Gastrocnemius medialis (tissue), 4 donors: ENCODE data around the gene ADAMTS2. TPM values are rescaled to one million over a fixed set of nuclear protein-coding genes. Genes with fewer than 3 reads are reported as not detected.

ENCODE experiments used
- ATAC-seq, 2 donors: fragments of 150-250 bp; one replicate each; pipeline ENCODE4 v1.9.1; 2016
- DNase-seq, 2 donors: peaks; one replicate each; pipeline ENCODE4 v3.0.0-alpha.2; 2019
- H3K27ac ChIP-seq, 4 donors: fragments of 200-600 bp; sonication (generic); 1 replicate in 1 of 4; 2 replicates in 3 of 4; pipeline ENCODE4 v1.5.1; 2016 to 2018; ENCODE audit warnings: mild to moderate bottlenecking in 2 of 4, moderate library complexity in 1 of 4
- H3K27me3 ChIP-seq, 3 donors: fragments of 200-600 bp; sonication (generic) in 2 of 3; 1 replicate in 1 of 3; 2 replicates in 2 of 3; pipeline versions ENCODE4 v1.5.1 to v1.6.0; 2016 to 2019; ENCODE audit warnings: mild to moderate bottlenecking in 1 of 3, moderate library complexity in 1 of 3
- H3K36me3 ChIP-seq, 2 donors: fragments of 200-600 bp; sonication (generic) in 1 of 2; one replicate each; pipeline ENCODE4 v1.5.1; 2017 to 2018
- H3K4me1 ChIP-seq, 2 donors: fragments of 200-600 bp; sonication (generic) in 1 of 2; one replicate each; pipeline ENCODE4 v1.5.1; 2016 to 2017; ENCODE audit warnings: mild to moderate bottlenecking in 2 of 2
- H3K4me3 ChIP-seq, 4 donors: fragments of 200-600 bp; sonication (generic) in 3 of 4; 1 replicate in 1 of 4; 2 replicates in 3 of 4; pipeline ENCODE4 v1.5.1; 2016 to 2019; ENCODE audit warnings: mild to moderate bottlenecking in 2 of 4
- H3K9me3 ChIP-seq, 3 donors: fragments of 200-600 bp; sonication (generic) in 2 of 3; 1 replicate in 1 of 3; 2 replicates in 2 of 3; pipeline ENCODE4 v1.5.1; 2016 to 2019
- POLR2A ChIP-seq, 2 donors: fragments of 450-650 bp; IDR thresholded peaks; one replicate each; pipeline ENCODE4 v1.6.1; 2017; ENCODE audit warnings: antibody characterized with exemption in 2 of 2, mild to moderate bottlenecking in 2 of 2, moderate library complexity in 2 of 2
- in situ Hi-C, 4 donors: fragments of 200-750 bp; cut with MboI; loops; one replicate each; pipeline versions ENCODE4 v1.15.0 to v1.8.0; 2017; ENCODE audit warnings: low sequenced_read_pairs in 4 of 4
- intact Hi-C: fragments of 100-400 bp; cut with DNase I; formaldehyde crosslinking; loops from one replicate; pipeline ENCODE4 v1.15.1; 2023; ENCODE audit warnings: low total_unique reads
- total RNA-seq, 4 donors: library from RNA; depleted of rRNA; stranded (reverse); fragments of >200 nt; gene quantifications; one replicate each; pipeline versions ENCODE4 v1.1.0 to v1.2.3, GENCODE V29; 2016
- TF ChIP-seq, protein P1 (sequence below), 5 experiments: fragments of 450-650 bp in 3 of 5; fragments of 200-600 bp in 2 of 5; sonication (generic) in 2 of 5; IDR thresholded peaks in 4 of 5; conservative IDR thresholded peaks in 1 of 5; 1 replicate in 4 of 5; 2 replicates in 1 of 5; pipeline ENCODE4 v1.5.1; 2016 to 2019; ENCODE audit warnings: antibody characterized with exemption in 5 of 5, mild to moderate bottlenecking in 3 of 5, moderate library complexity in 3 of 5

Gene ADAMTS2
- total RNA-seq, 4 donors from 2014 or later, result 0.78 to 3.8 (median 2.0) TPM

- no peaks in the 10 kb centered on the region for H3K36me3 ChIP-seq
- H3K9me3 ChIP-seq, result no peaks in the 10 kb centered on the region
- H3K4me1 ChIP-seq, result no peaks in the 10 kb centered on the region
- H3K4me3 ChIP-seq, result no peak overlapping the region
- DNase-seq, result no peak
- TF ChIP-seq, protein P1, sequence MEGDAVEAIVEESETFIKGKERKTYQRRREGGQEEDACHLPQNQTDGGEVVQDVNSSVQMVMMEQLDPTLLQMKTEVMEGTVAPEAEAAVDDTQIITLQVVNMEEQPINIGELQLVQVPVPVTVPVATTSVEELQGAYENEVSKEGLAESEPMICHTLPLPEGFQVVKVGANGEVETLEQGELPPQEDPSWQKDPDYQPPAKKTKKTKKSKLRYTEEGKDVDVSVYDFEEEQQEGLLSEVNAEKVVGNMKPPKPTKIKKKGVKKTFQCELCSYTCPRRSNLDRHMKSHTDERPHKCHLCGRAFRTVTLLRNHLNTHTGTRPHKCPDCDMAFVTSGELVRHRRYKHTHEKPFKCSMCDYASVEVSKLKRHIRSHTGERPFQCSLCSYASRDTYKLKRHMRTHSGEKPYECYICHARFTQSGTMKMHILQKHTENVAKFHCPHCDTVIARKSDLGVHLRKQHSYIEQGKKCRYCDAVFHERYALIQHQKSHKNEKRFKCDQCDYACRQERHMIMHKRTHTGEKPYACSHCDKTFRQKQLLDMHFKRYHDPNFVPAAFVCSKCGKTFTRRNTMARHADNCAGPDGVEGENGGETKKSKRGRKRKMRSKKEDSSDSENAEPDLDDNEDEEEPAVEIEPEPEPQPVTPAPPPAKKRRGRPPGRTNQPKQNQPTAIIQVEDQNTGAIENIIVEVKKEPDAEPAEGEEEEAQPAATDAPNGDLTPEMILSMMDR (IDR thresholded peaks at IDR 0.05 in 4 of 5, conservative IDR thresholded peaks at IDR 0.05 in 1 of 5), result no peak
- TF ChIP-seq POLR2A (IDR thresholded peaks at IDR 0.05), result no peak
- no peaks in the 10 kb centered on the region for H3K27me3 ChIP-seq
- ATAC-seq, result no peak
- H3K27ac ChIP-seq, result no peak overlapping the region
- intact Hi-C loops, result no loop called here
- in situ Hi-C loops, result no loop called here
These were observed 123.9 kb downstream of the ADAMTS2 start for GRCh38 chr5:179221196-179221876.

- Histone ChIP-seq H3K27me3 (no peaks in the 10 kb centered on the region), H3K27ac (no peak overlapping the region), H3K9me3 (no peaks in the 10 kb centered on the region), H3K36me3 (no peaks in the 10 kb centered on the region), H3K4me1 (no peaks in the 10 kb centered on the region), H3K4me3 (no peak overlapping the region)
- in situ Hi-C loops, result no loop called here
- ATAC-seq (no peak), DNase-seq (no peak)
- TF ChIP-seq, protein P1 (IDR thresholded peaks at IDR 0.05 in 4 of 5, conservative IDR thresholded peaks at IDR 0.05 in 1 of 5), result no peak
- no peak for TF ChIP-seq POLR2A (IDR thresholded peaks at IDR 0.05)
- intact Hi-C loops, result no loop called here
These were observed 124.5 kb downstream of the ADAMTS2 start for GRCh38 chr5:179220716-179221115.

GRCh38 chr5:179219661-179220620 is 125.3 kb downstream of the ADAMTS2 start:
- intact Hi-C loops (no loop called here), in situ Hi-C loops (no loop called here)
- Histone ChIP-seq H3K9me3 (no peaks in the 10 kb centered on the region), H3K36me3 (no peaks in the 10 kb centered on the region), H3K27ac (no peak overlapping the region), H3K4me1 (no peaks in the 10 kb centered on the region), H3K4me3 (no peak overlapping the region), H3K27me3 (no peaks in the 10 kb centered on the region)
- TF ChIP-seq POLR2A (IDR thresholded peaks at IDR 0.05), result no peak
- TF ChIP-seq, protein P1 (IDR thresholded peaks at IDR 0.05 in 4 of 5, conservative IDR thresholded peaks at IDR 0.05 in 1 of 5), result no peak
- ATAC-seq (no peak), DNase-seq (no peak)

DNA sequence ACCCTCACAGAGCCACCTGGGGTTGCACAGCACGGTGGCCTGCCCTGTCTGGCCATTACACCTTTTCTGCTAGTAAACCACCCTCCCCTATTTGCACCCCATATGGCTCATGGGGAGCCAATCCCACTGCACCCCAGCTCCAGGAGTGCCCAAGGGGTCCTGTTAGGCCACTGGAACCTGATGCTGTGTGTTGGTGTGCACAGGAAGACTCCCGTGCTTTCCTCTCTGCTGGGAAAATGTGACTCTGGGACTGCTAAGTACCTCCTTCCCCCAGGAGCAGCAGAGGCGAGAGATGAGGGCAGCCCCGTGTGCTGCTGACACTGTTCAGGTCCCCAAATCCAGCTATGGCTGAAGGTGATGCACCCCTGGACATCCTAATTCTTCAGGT is 126.3 kb downstream of the ADAMTS2 start:
- Histone ChIP-seq H3K9me3 (no peaks in the 10 kb centered on the region), H3K4me1 (no peaks in the 10 kb centered on the region), H3K4me3 (no peak overlapping the region), H3K36me3 (no peaks in the 10 kb centered on the region), H3K27ac (no peak overlapping the region), H3K27me3 (no peaks in the 10 kb centered on the region)
- intact Hi-C loops, result no loop called here
- in situ Hi-C loops, result no loop called here
- no peak for ATAC-seq
- no peak for DNase-seq
- no peak for TF ChIP-seq POLR2A (IDR thresholded peaks at IDR 0.05)
- TF ChIP-seq, protein P1 (IDR thresholded peaks at IDR 0.05 in 4 of 5, conservative IDR thresholded peaks at IDR 0.05 in 1 of 5), result no peak
